Measurements from ENCODE around the gene ERAP2. TPM values are rescaled to one million over a fixed set of nuclear protein-coding genes. Genes with fewer than 3 reads are reported as not detected.
A peak's percentile ranks its signal among the peaks of the same experiment; 100 is the strongest.

Gene ERAP2
- total and polyA plus RNA-seq, 8 donors, result 0.68 to 26.8 (median 12.4) TPM

- intact Hi-C loops (cut with DNase I; ENCODE audit: low total_unique reads), result no loop called here
- H3K36me3 ChIP-seq, result peaks cover 0 to 86% (median 61%) of the 10 kb centered on the region in 4 donors
- H3K4me3 ChIP-seq, result no peak overlapping the region
- TF ChIP-seq EP300 (IDR thresholded peaks at IDR 0.05) (no peak), CTCF (IDR thresholded peaks at IDR 0.05) (no peak), POLR2AphosphoS5 (IDR thresholded peaks at IDR 0.05) (no peak), POLR2A (IDR thresholded peaks at IDR 0.05) (no peak)
- H3K9me3 ChIP-seq, result no peaks in the 10 kb centered on the region
- WGBS, 5 donors, result 88 to 100% (median 96%) methylated on average over 1 of the region's 1 CpG
- DNase-seq, result no peak
- no peaks in the 10 kb centered on the region for H3K4me1 ChIP-seq
- H3K27me3 ChIP-seq, result no peaks in the 10 kb centered on the region
- no peak overlapping the region for H3K27ac ChIP-seq
Measured at GRCh38 chr5:96901841-96902240, 25.5 kb downstream of the ERAP2 start.

- intact Hi-C loops (cut with DNase I; ENCODE audit: low total_unique reads), result no loop called here
- no peak for TF ChIP-seq EP300 (IDR thresholded peaks at IDR 0.05)
- no peak for TF ChIP-seq POLR2A (IDR thresholded peaks at IDR 0.05)
- no peak for TF ChIP-seq CTCF (IDR thresholded peaks at IDR 0.05)
- TF ChIP-seq POLR2AphosphoS5 (IDR thresholded peaks at IDR 0.05), result no peak
- peaks cover 0 to 78% (median 58%) of the 10 kb centered on the region in 4 donors for H3K36me3 ChIP-seq
- no peak overlapping the region for H3K4me3 ChIP-seq
- H3K27ac ChIP-seq, result no peak overlapping the region
- no peaks in the 10 kb centered on the region for H3K27me3 ChIP-seq
- DNase-seq, result no peak
- no peaks in the 10 kb centered on the region for H3K4me1 ChIP-seq
- no peaks in the 10 kb centered on the region for H3K9me3 ChIP-seq
- WGBS, 5 donors, result 80 to 100% (median 98%) methylated on average over 3 of the region's 3 CpGs
Measured at GRCh38 chr5:96902876-96903275, 26.6 kb downstream of the ERAP2 start.

- TF ChIP-seq POLR2AphosphoS5 (IDR thresholded peaks at IDR 0.05) (no peak), POLR2A (IDR thresholded peaks at IDR 0.05) (no peak), EP300 (IDR thresholded peaks at IDR 0.05) (no peak), CTCF (IDR thresholded peaks at IDR 0.05) (no peak)
- DNase-seq, result no peak
- WGBS, 5 donors, result 93 to 98% (median 96%) methylated on average over 2 of the region's 2 CpGs
- no peaks in the 10 kb centered on the region for H3K4me1 ChIP-seq
- no peaks in the 10 kb centered on the region for H3K9me3 ChIP-seq
- intact Hi-C loops (cut with DNase I; ENCODE audit: low total_unique reads), result no loop called here
- peaks cover 0 to 76% (median 57%) of the 10 kb centered on the region in 4 donors for H3K36me3 ChIP-seq
- H3K27ac ChIP-seq, result peak overlapping the region in 1 of 5 donors; percentile 14
- no peak overlapping the region for H3K4me3 ChIP-seq
- H3K27me3 ChIP-seq, result no peaks in the 10 kb centered on the region
Measured at GRCh38 chr5:96903300-96903699, 27.0 kb downstream of the ERAP2 start.

- TF ChIP-seq POLR2A (IDR thresholded peaks at IDR 0.05) (no peak), POLR2AphosphoS5 (IDR thresholded peaks at IDR 0.05) (no peak), CTCF (IDR thresholded peaks at IDR 0.05) (no peak), EP300 (IDR thresholded peaks at IDR 0.05) (no peak)
- peaks cover 0 to 77% (median 59%) of the 10 kb centered on the region in 4 donors for H3K36me3 ChIP-seq
- H3K4me3 ChIP-seq, result no peak overlapping the region
- peak overlapping the region in 1 of 5 donors; percentile 25 for H3K27ac ChIP-seq
- DNase-seq, result no peak
- no peaks in the 10 kb centered on the region for H3K9me3 ChIP-seq
- H3K4me1 ChIP-seq, result no peaks in the 10 kb centered on the region
- WGBS, 5 donors, result 54 to 82% (median 74%) methylated on average over 3 of the region's 3 CpGs
- intact Hi-C loops (cut with DNase I; ENCODE audit: low total_unique reads), result no loop called here
- H3K27me3 ChIP-seq, result no peaks in the 10 kb centered on the region
Measured at GRCh38 chr5:96904054-96904931, 28.0 kb downstream of the ERAP2 start.
